H9 (cell line): Measurements from ENCODE around the gene CCNF. TPM values are rescaled to one million over a fixed set of nuclear protein-coding genes. Genes with fewer than 3 reads are reported as not detected.

Experiments
- DNase-seq: peaks from one replicate; pipeline ENCODE4 v3.0.0-alpha.2; 2017
- H2AFZ ChIP-seq: one replicate; pipeline ENCODE4 v1.6.1; 2013; ENCODE audit warnings: mild to moderate bottlenecking, low read length, control low read depth, moderate library complexity
- H2AK5ac ChIP-seq: 2 replicates; pipeline ENCODE4 v1.6.1; 2013; ENCODE audit warnings: low read length, control low read depth, mixed read lengths; ENCODE audit not compliant: insufficient read length
- H2BK120ac ChIP-seq: one replicate; pipeline ENCODE4 v1.6.1; 2013; ENCODE audit warnings: low read depth, mild to moderate bottlenecking, low read length, control low read depth, inconsistent platforms; ENCODE audit not compliant: poor library complexity, severe bottlenecking
- H2BK12ac ChIP-seq: 2 replicates; pipeline ENCODE4 v1.6.1; 2013; ENCODE audit warnings: low read length, control low read depth, mixed read lengths, low read depth; ENCODE audit not compliant: insufficient read length
- H2BK15ac ChIP-seq: 2 replicates; pipeline ENCODE4 v1.6.1; 2013; ENCODE audit warnings: low read depth, low read length, control low read depth
- H2BK20ac ChIP-seq: one replicate; pipeline ENCODE4 v1.6.1; 2013; ENCODE audit warnings: low read depth, mild to moderate bottlenecking, low read length, control low read depth, inconsistent platforms; ENCODE audit not compliant: poor library complexity, severe bottlenecking
- H2BK5ac ChIP-seq: 2 replicates; pipeline ENCODE4 v1.6.1; 2013; ENCODE audit warnings: low read length, control low read depth, mixed read lengths; ENCODE audit not compliant: insufficient read length
- H3K14ac ChIP-seq: 2 replicates; pipeline ENCODE4 v1.6.1; 2013; ENCODE audit warnings: low read length, control low read depth; ENCODE audit not compliant: insufficient read depth
- H3K18ac ChIP-seq: 2 replicates; pipeline ENCODE4 v1.6.1; 2013; ENCODE audit warnings: low read depth, mild to moderate bottlenecking, mixed read lengths, low read length, control low read depth; ENCODE audit not compliant: insufficient read length
- H3K23ac ChIP-seq: 2 replicates; pipeline ENCODE4 v1.6.1; 2013; ENCODE audit warnings: low read length, control low read depth, mixed read lengths, low read depth; ENCODE audit not compliant: insufficient read length
- H3K23me2 ChIP-seq: 2 replicates; pipeline ENCODE4 v1.6.1; 2013; ENCODE audit warnings: low read depth, mild to moderate bottlenecking, mixed read lengths, low read length, control low read depth; ENCODE audit not compliant: insufficient read length, poor library complexity, severe bottlenecking
- H3K27ac ChIP-seq: 2 replicates; pipeline ENCODE4 v1.5.1; 2013; ENCODE audit warnings: low read length, control low read depth, mixed read lengths, low read depth; ENCODE audit not compliant: insufficient read length
- H3K27me3 ChIP-seq: 2 replicates; pipeline ENCODE4 v1.6.1; 2013; ENCODE audit warnings: low read length, control low read depth, inconsistent platforms; ENCODE audit not compliant: insufficient read depth
- H3K4ac ChIP-seq: 2 replicates; pipeline ENCODE4 v1.6.1; 2013; ENCODE audit warnings: low read depth, mild to moderate bottlenecking, control low read depth, inconsistent platforms, low read length, moderate library complexity
- H3K4me1 ChIP-seq: 2 replicates; pipeline ENCODE4 v1.6.1; 2013; ENCODE audit warnings: low read length, control low read depth, inconsistent platforms; ENCODE audit not compliant: insufficient read depth
- H3K4me2 ChIP-seq: 2 replicates; pipeline ENCODE4 v1.6.1; 2013; ENCODE audit warnings: low read length, control low read depth, mixed read lengths; ENCODE audit not compliant: insufficient read length, insufficient read depth
- H3K56ac ChIP-seq: 2 replicates; pipeline ENCODE4 v1.6.1; 2013; ENCODE audit warnings: low read depth, mild to moderate bottlenecking, mixed read lengths, low read length, control low read depth; ENCODE audit not compliant: insufficient read length
- H3K79me1 ChIP-seq: 2 replicates; pipeline ENCODE4 v1.6.1; 2013; ENCODE audit warnings: low read depth, mild to moderate bottlenecking, moderate library complexity, low read length, control low read depth, inconsistent platforms; ENCODE audit not compliant: insufficient read depth, poor library complexity, severe bottlenecking
- H3K79me2 ChIP-seq: 2 replicates; pipeline ENCODE4 v1.6.1; 2013; ENCODE audit warnings: low read length, control low read depth, inconsistent platforms; ENCODE audit not compliant: insufficient read depth
- H3K9ac ChIP-seq: 2 replicates; pipeline ENCODE4 v1.6.1; 2013; ENCODE audit warnings: low read length, control low read depth, mixed read lengths; ENCODE audit not compliant: insufficient read length; ENCODE audit errors: extremely low read depth
- H3K9me3 ChIP-seq: one replicate; pipeline ENCODE4 v1.6.1; 2013; ENCODE audit warnings: low read depth, low read length, inconsistent platforms; ENCODE audit not compliant: control insufficient read depth
- H3T11ph ChIP-seq: one replicate; pipeline ENCODE4 v1.6.1; 2013; ENCODE audit warnings: mild to moderate bottlenecking, low read length, control low read depth, inconsistent platforms
- H4K20me1 ChIP-seq: one replicate; pipeline ENCODE4 v1.6.1; 2013; ENCODE audit not compliant: control insufficient read depth, insufficient read length, insufficient read depth
- H4K5ac ChIP-seq: 2 replicates; pipeline ENCODE4 v1.6.1; 2013; ENCODE audit warnings: low read depth, mild to moderate bottlenecking, mixed read lengths, low read length, control low read depth; ENCODE audit not compliant: insufficient read length
- H4K8ac ChIP-seq: replicated peaks from 2 replicates; pipeline ENCODE4 v1.6.1; 2013; ENCODE audit warnings: low read length, control low read depth, mixed read lengths, low read depth; ENCODE audit not compliant: insufficient read length
- H4K91ac ChIP-seq: 2 replicates; pipeline ENCODE4 v1.6.1; 2013; ENCODE audit warnings: low read depth, mild to moderate bottlenecking, moderate library complexity, mixed read lengths, low read length, control low read depth; ENCODE audit not compliant: insufficient read length
- H3K27ac Mint-ChIP-seq, 3 experiments: 2 replicates in 2 of 3; 3 replicates in 1 of 3; pipeline ENCODE4 v1.8.0; 2020 to 2021; ENCODE audit warnings: mixed read lengths in 3 of 3, mild to moderate bottlenecking in 1 of 3, moderate library complexity in 1 of 3
- H3K27me3 Mint-ChIP-seq: 2 replicates; pipeline ENCODE4 v1.8.0; 2021; ENCODE audit warnings: low read depth, mild to moderate bottlenecking, moderate library complexity, mixed read lengths
- H3K36me3 Mint-ChIP-seq, 3 experiments: 2 replicates in 2 of 3; 3 replicates in 1 of 3; pipeline ENCODE4 v1.8.0; 2020 to 2021; ENCODE audit warnings: low read depth in 3 of 3, mixed read lengths in 3 of 3; ENCODE audit not compliant: insufficient read depth in 1 of 3
- H3K4me1 Mint-ChIP-seq, 2 experiments: 2 replicates each; pipeline ENCODE4 v1.8.0; 2020; ENCODE audit warnings: mixed read lengths in 2 of 2
- H3K4me3 Mint-ChIP-seq, 2 experiments: 2 replicates in 1 of 2; 3 replicates in 1 of 2; pipeline ENCODE4 v1.8.0; 2020 to 2021; ENCODE audit warnings: mild to moderate bottlenecking in 2 of 2, mixed read lengths in 2 of 2, moderate library complexity in 1 of 2
- H3K9me3 Mint-ChIP-seq, 2 experiments: 2 replicates in 1 of 2; 3 replicates in 1 of 2; pipeline ENCODE4 v1.8.0; 2020; ENCODE audit warnings: mild to moderate bottlenecking in 2 of 2, mixed read lengths in 2 of 2, moderate library complexity in 1 of 2
- WGBS: extraction: QIAGEN DNeasy Blood & Tissue Kit; methylation state at CpG from one replicate; pipeline ENCODE4 v1.1.7; 2013; ENCODE audit warnings: missing lambda C conversion rate, low lambda C conversion rate, mixed read lengths; ENCODE audit not compliant: insufficient read length; ENCODE audit errors: extremely low coverage; 5-methylcytosine and 5-hydroxymethylcytosine counted together
- total RNA-seq: library from RNA; stranded (reverse); gene quantifications from 2 replicates; pipeline ENCODE4 v1.2.1, GENCODE V29; 2021
- TF ChIP-seq, protein P1 (sequence below): fragments of 200-600 bp; sonication (generic); conservative IDR thresholded peaks from 3 replicates; pipeline ENCODE4 v1.8.0; 2021; ENCODE audit warnings: antibody characterized with exemption, mild to moderate bottlenecking

Gene CCNF
- total RNA-seq, 1 experiment from 2014 or later = 61.6 TPM

DNA sequence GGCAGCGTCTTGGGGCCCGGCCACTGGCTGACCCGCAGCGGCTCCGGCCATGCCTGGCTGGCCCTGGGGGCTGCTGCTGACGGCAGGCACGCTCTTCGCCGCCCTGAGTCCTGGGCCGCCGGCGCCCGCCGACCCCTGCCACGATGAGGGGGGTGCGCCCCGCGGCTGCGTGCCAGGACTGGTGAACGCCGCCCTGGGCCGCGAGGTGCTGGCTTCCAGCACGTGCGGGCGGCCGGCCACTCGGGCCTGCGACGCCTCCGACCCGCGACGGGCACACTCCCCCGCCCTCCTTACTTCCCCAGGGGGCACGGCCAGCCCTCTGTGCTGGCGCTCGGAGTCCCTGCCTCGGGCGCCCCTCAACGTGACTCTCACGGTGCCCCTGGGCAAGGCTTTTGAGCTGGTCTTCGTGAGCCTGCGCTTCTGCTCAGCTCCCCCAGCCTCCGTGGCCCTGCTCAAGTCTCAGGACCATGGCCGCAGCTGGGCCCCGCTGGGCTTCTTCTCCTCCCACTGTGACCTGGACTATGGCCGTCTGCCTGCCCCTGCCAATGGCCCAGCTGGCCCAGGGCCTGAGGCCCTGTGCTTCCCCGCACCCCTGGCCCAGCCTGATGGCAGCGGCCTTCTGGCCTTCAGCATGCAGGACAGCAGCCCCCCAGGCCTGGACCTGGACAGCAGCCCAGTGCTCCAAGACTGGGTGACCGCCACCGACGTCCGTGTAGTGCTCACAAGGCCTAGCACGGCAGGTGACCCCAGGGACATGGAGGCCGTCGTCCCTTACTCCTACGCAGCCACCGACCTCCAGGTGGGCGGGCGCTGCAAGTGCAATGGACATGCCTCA lies 42.6 kb downstream of the CCNF start:
- no peak overlapping the region for H3K14ac ChIP-seq
- H3K56ac ChIP-seq = no peak overlapping the region
- no peak overlapping the region for H2AFZ ChIP-seq
- H3K18ac ChIP-seq = no peak overlapping the region
- H2BK20ac ChIP-seq = no peak overlapping the region
- no peaks in the 10 kb centered on the region for H4K20me1 ChIP-seq
- H3K4me2 ChIP-seq = no peak overlapping the region
- no peak overlapping the region for H3K4ac ChIP-seq
- no peak overlapping the region for H2BK120ac ChIP-seq
- no peaks in the 10 kb centered on the region for H3K79me1 ChIP-seq
- Mint-ChIP-seq H3K4me1 (peaks cover 26 to 31% of the 10 kb centered on the region in 2 experiments), H3K27ac (no peak overlapping the region), H3K4me3 (peak overlapping the region in 1 of 2 experiments; percentile 17; a peak in 1 of 5 replicates), H3K36me3 (no peaks in the 10 kb centered on the region), H3K9me3 (no peaks in the 10 kb centered on the region), H3K27me3 (peaks cover 47% of the 10 kb centered on the region)
- peaks cover 18% of the 10 kb centered on the region; the same call in 1 of the 2 replicates for H3K27me3 ChIP-seq
- H3K23me2 ChIP-seq = peaks cover 15% of the 10 kb centered on the region
- no peaks in the 10 kb centered on the region for H3K4me1 ChIP-seq
- H3T11ph ChIP-seq = no peak overlapping the region
- no CpG with 5 or more reads among the region's 61 CpGs for WGBS
- H4K91ac ChIP-seq = no peak overlapping the region
- H3K9me3 ChIP-seq = no peaks in the 10 kb centered on the region
- H3K23ac ChIP-seq = no peak overlapping the region
- H2BK5ac ChIP-seq = no peak overlapping the region
- H3K9ac ChIP-seq = no peak overlapping the region
- no peak overlapping the region for H2AK5ac ChIP-seq
- DNase-seq = no peak
- no peak overlapping the region for H4K5ac ChIP-seq
- no peak overlapping the region for H4K8ac ChIP-seq
- no peak overlapping the region for H2BK15ac ChIP-seq
- TF ChIP-seq, protein P1, sequence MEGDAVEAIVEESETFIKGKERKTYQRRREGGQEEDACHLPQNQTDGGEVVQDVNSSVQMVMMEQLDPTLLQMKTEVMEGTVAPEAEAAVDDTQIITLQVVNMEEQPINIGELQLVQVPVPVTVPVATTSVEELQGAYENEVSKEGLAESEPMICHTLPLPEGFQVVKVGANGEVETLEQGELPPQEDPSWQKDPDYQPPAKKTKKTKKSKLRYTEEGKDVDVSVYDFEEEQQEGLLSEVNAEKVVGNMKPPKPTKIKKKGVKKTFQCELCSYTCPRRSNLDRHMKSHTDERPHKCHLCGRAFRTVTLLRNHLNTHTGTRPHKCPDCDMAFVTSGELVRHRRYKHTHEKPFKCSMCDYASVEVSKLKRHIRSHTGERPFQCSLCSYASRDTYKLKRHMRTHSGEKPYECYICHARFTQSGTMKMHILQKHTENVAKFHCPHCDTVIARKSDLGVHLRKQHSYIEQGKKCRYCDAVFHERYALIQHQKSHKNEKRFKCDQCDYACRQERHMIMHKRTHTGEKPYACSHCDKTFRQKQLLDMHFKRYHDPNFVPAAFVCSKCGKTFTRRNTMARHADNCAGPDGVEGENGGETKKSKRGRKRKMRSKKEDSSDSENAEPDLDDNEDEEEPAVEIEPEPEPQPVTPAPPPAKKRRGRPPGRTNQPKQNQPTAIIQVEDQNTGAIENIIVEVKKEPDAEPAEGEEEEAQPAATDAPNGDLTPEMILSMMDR = no peak
- no peaks in the 10 kb centered on the region for H3K79me2 ChIP-seq
- H3K27ac ChIP-seq = no peak overlapping the region
- no peak overlapping the region for H2BK12ac ChIP-seq
